K562 (cell line): ENCODE data around the gene PPARD. TPM values are rescaled to one million over a fixed set of nuclear protein-coding genes. Genes with fewer than 3 reads are reported as not detected.

Experiments used
- DNMT1 ChIP-seq: fragments of 450-650 bp; IDR thresholded peaks from 2 replicates; pipeline ENCODE4 v1.6.1; 2016; ENCODE audit warnings: antibody characterized with exemption, mild to moderate bottlenecking
- FOXP4 ChIP-seq: sonication (generic); formaldehyde crosslinking; IDR thresholded peaks from 2 replicates; pipeline ENCODE4 v1.8.0; 2022; ENCODE audit warnings: mild to moderate bottlenecking, missing genetic modification reagents, borderline replicate concordance
- GABPA ChIP-seq: fragments of 200-800 bp; sonication (Bioruptor generic); conservative IDR thresholded peaks from 2 replicates; pipeline ENCODE4 v1.6.1; 2016; ENCODE audit warnings: low read depth, missing genetic modification characterization, missing compliant biosample characterization
- HDAC3 ChIP-seq: fragments of 450-650 bp; IDR thresholded peaks from 2 replicates; pipeline ENCODE4 v1.6.1; 2018; ENCODE audit warnings: borderline replicate concordance, mild to moderate bottlenecking, moderate library complexity; ENCODE audit not compliant: partially characterized antibody
- KLF16 ChIP-seq: IDR thresholded peaks from 2 replicates; pipeline ENCODE4 v1.6.1; 2016; ENCODE audit warnings: antibody characterized with exemption
- MBD2 ChIP-seq: sonication (generic); IDR thresholded peaks from 2 replicates; pipeline ENCODE4 v1.6.1; 2016; ENCODE audit warnings: low read depth, borderline replicate concordance
- MYC ChIP-seq, 2 experiments: fragments of 250-450 bp in 1 of 2; sonication (Bioruptor Pico) in 1 of 2; IDR thresholded peaks; 2 replicates each; pipeline versions ENCODE4 v1.5.1 to v1.6.1; 2012 to 2021; ENCODE audit warnings: low read depth in 2 of 2, borderline replicate concordance in 1 of 2, improper control_type of control experiment in 1 of 2, low read length in 1 of 2, mild to moderate bottlenecking in 1 of 2, moderate library complexity in 1 of 2
- NFIX ChIP-seq: fragments of 250-450 bp; sonication (Bioruptor Pico); IDR thresholded peaks from 2 replicates; pipeline ENCODE4 v1.4.0; 2020; ENCODE audit warnings: low read depth, mild to moderate bottlenecking, moderate library complexity
- RBM39 ChIP-seq: fragments of 200-400 bp; formaldehyde crosslinking; optimal IDR thresholded peaks from 2 replicates; pipeline ENCODE3; 2018; ENCODE audit warnings: low read depth, low read length
- SIN3A ChIP-seq, 2 experiments: fragments of 150-350 bp in 1 of 2; IDR thresholded peaks; 2 replicates each; pipeline ENCODE4 v1.6.1; 2011 to 2016; ENCODE audit warnings: borderline replicate concordance in 2 of 2, low read depth in 2 of 2, low read length in 2 of 2, mild to moderate bottlenecking in 2 of 2, moderate library complexity in 2 of 2; ENCODE audit not compliant: control insufficient read depth in 1 of 2
- THAP7 ChIP-seq: fragments of 250-450 bp; sonication (Bioruptor Pico); IDR thresholded peaks from 2 replicates; pipeline ENCODE4 v1.5.0; 2021
- TRIM24 ChIP-seq, 2 experiments: fragments of 450-650 bp; IDR thresholded peaks; 2 replicates each; pipeline ENCODE4 v1.6.1; 2016
- UBTF ChIP-seq, 2 experiments: IDR thresholded peaks; 2 replicates each; pipeline ENCODE4 v1.6.1; 2012; ENCODE audit warnings: improper control_type of control experiment in 2 of 2, low read depth in 2 of 2, low read length in 2 of 2, borderline replicate concordance in 1 of 2
- YY1 ChIP-seq, 3 experiments: IDR thresholded peaks; 2 replicates each; pipeline ENCODE4 v1.6.1; 2011; ENCODE audit warnings: low read length in 2 of 3, mild to moderate bottlenecking in 2 of 3, moderate library complexity in 2 of 3, borderline replicate concordance in 1 of 3, control low read depth in 1 of 3, low read depth in 1 of 3; ENCODE audit not compliant: insufficient read depth in 3 of 3, insufficient replicate concordance in 2 of 3, control insufficient read depth in 1 of 3, insufficient read length in 1 of 3; ENCODE audit errors: extremely low read depth in 1 of 3
- ZBTB1 ChIP-seq: sonication (generic); formaldehyde crosslinking; IDR thresholded peaks from 2 replicates; pipeline ENCODE4 v1.8.1; 2023; ENCODE audit warnings: missing genetic modification reagents, low read depth, mild to moderate bottlenecking, borderline replicate concordance
- ZBTB2 ChIP-seq: fragments of 450-650 bp; IDR thresholded peaks from 2 replicates; pipeline ENCODE4 v1.6.1; 2016; ENCODE audit warnings: antibody characterized with exemption
- ZFX ChIP-seq: sonication (generic); formaldehyde crosslinking; IDR thresholded peaks from 2 replicates; pipeline ENCODE4 v1.8.0; 2022; ENCODE audit warnings: mild to moderate bottlenecking, missing genetic modification reagents, moderate library complexity
- ZNF696 ChIP-seq: fragments of 250-450 bp; sonication (Bioruptor Pico); conservative IDR thresholded peaks from 2 replicates; pipeline ENCODE4 v1.4.0; 2020; ENCODE audit warnings: mild to moderate bottlenecking, moderate library complexity
- polyA plus RNA-seq, 8 experiments: library from polyadenylated mRNA; depleted of rRNA in 4 of 8; stranded (reverse) in 5 of 8; unstranded in 3 of 8; fragments of >200 nt; fragmentation: Nextera tagmentation in 2 of 8; fragmentation: Illumina TruSeq in 1 of 8; extraction: Ambion mirVana in 2 of 8; extraction: Trizol in 1 of 8; gene quantifications; 2 replicates each; pipeline versions ENCODE4 v1.2.1 to v1.2.3, GENCODE V29; 2011 to 2014; ENCODE audit warnings: inconsistent platforms in 1 of 8, missing spikeins in 1 of 8
- total RNA-seq, 7 experiments: library from RNA; depleted of rRNA in 6 of 7; stranded (reverse); fragments of >200 nt in 6 of 7; fragmentation: Illumina TruSeq in 2 of 7; extraction: Trizol in 2 of 7; gene quantifications; 2 replicates each; pipeline versions ENCODE4 v1.2.1 to v1.2.3, GENCODE V29; 2011 to 2021; ENCODE audit warnings: low replicate concordance in 1 of 7
- TF ChIP-seq, protein P1 (sequence below): fragments of 250-450 bp; sonication (Bioruptor Pico); IDR thresholded peaks from 2 replicates; pipeline ENCODE4 v1.8.0; 2022; ENCODE audit warnings: moderate library complexity, mild to moderate bottlenecking, inconsistent platforms

The PPARD gene
- total and polyA plus RNA-seq, 9 of the 15 experiments (the other 6 are each of a cell fraction or from before 2014, with no cell fraction given), result 0.14 to 13.2 (median 3.8) TPM

DNA sequence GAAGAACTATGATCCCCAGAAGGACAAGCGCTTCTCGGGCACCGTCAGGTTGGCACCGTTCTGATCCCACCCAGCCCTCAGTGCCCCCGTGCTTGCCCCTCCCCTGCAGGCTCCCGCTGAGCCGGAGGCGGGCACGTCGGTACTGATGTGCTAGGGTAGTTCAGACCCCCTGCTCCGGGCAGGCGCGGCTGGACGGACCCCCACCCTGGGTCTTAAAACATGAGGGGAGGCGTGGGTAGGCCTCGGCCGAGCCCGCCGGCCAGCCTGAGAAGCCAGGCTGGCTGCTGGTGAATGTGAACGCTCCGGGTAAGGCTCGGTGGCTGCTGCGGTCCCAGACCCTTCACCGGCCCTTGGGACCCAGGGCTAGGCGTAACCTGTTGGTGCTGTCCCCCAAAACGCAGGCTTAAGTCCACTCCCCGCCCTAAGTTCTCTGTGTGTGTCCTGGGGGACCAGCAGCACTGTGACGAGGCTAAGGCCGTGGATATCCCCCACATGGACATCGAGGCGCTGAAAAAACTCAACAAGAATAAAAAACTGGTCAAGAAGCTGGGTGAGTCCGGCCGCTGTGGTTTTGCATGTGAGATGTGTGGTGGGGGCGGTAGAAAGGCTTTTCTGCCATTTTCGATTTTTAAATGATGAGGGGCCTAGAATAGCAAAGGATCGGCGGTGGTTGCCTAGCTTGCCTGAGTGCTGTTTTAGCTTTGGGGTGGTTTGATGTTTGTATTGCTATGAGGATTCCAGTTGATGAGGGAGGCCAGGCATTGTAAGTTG lies 126.8 kb downstream of the PPARD start (continued):
- no peak for TF ChIP-seq YY1 (IDR thresholded peaks at IDR 0.05; ENCODE audit: borderline replicate concordance in 1 of 3, control insufficient read depth in 1 of 3, extremely low read depth in 1 of 3, insufficient read depth in 3 of 3, insufficient read length in 1 of 3, insufficient replicate concordance in 2 of 3, low read depth in 1 of 3, low read length in 2 of 3)
- TF ChIP-seq KLF16, result no peak
- no peak for TF ChIP-seq DNMT1
- no peak for TF ChIP-seq ZBTB2
- TF ChIP-seq UBTF (IDR thresholded peaks at IDR 0.05; ENCODE audit: borderline replicate concordance in 1 of 2, low read depth in 2 of 2, low read length in 2 of 2), result no peak
- no peak for TF ChIP-seq RBM39
- TF ChIP-seq HDAC3, result no peak
- TF ChIP-seq, protein P1, sequence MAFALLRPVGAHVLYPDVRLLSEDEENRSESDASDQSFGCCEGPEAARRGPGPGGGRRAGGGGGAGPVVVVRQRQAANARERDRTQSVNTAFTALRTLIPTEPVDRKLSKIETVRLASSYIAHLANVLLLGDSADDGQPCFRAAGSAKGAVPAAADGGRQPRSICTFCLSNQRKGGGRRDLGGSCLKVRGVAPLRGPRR (CRISPR knock-in tag), result no peak
- TF ChIP-seq ZFX, result no peak
- no peak for TF ChIP-seq TRIM24 (IDR thresholded peaks at IDR 0.05)
- peak; percentile 86 for TF ChIP-seq FOXP4 (CRISPR knock-in tag)
- no peak for TF ChIP-seq NFIX
- TF ChIP-seq SIN3A (IDR thresholded peaks at IDR 0.05; ENCODE audit: borderline replicate concordance in 2 of 2, control insufficient read depth in 1 of 2, low read depth in 2 of 2, low read length in 2 of 2), result no peak; a peak in 2 of 4 replicates
- TF ChIP-seq MBD2, result no peak
- TF ChIP-seq GABPA (tag), result no peak
- no peak for TF ChIP-seq ZNF696 (CRISPR knock-in tag)
- TF ChIP-seq THAP7 (CRISPR knock-in tag), result no peak
- no peak for TF ChIP-seq MYC (IDR thresholded peaks at IDR 0.05; ENCODE audit: low read depth, low read length)
- no peak for TF ChIP-seq MYC (CRISPR knock-in tag; IDR thresholded peaks at IDR 0.05; ENCODE audit: borderline replicate concordance, low read depth)
- TF ChIP-seq ZBTB1 (CRISPR knock-in tag), result peak; percentile 52
